ENCODE measurements around the gene INPP4B.
A peak's percentile ranks its signal among the peaks of the same experiment; 100 is the strongest.

Gene INPP4B

DNA sequence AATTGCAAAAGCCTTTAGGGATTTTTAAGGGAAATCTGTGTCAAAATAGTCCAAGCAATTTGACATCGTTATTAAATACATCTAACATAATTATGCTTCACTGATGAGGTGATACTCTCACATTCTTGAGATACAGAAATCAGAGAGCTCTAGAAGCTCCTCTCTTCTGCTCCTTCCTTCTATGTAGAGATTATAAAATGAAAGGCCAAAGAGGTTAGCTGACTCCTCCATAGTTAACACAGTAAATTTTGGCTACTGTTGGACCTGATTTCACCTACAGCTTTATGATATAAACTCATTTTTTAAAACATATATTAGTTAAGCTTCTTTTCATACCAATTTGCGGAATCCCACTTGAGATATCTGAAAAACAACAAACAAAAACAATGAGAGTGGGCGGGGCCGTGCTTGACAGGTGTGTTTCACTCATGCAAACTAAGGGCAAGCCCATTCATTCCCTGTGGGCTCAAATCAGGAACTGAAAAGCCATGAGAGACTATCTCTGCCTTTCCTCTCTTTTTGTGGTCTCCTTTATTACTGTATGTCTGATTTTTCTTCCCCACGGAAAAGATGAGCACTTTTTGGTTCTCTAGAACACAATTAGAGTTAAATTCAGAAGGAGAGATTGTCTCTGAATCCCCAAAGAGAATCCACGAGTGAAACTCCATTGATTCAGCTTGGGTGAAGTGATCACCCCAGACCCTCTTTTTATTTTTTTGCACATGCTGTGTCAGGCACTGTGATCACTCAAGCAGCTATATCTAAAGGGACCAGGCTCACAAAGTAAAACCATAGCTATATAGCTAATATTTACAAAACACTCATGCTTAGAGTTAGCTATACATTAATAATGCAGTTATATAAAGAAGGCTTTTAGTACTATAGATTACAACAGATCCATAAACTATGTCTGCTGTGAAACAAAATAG lies 643.4 kb downstream of the INPP4B start:
- DNase-seq: no peak

DNA sequence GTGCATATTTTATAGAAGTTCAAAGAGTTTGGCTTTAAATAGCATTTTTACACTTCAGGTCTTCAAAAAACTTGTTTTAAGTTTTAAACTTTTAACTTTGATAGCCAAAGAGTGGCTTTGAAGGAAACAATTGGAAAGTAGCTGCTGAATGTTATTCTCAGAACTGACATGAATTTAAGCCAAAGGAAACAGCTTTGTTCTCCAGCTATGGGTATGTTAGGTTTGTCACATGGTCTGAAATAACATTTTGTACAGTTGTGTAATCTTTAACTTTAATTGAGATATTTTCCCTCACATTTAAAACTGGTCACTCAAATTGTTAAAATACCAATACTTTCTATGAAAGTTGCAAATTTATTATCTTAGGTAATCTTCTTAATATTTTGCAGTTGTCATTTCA lies 645.1 kb downstream of the INPP4B start:
- no peak for DNase-seq

DNA sequence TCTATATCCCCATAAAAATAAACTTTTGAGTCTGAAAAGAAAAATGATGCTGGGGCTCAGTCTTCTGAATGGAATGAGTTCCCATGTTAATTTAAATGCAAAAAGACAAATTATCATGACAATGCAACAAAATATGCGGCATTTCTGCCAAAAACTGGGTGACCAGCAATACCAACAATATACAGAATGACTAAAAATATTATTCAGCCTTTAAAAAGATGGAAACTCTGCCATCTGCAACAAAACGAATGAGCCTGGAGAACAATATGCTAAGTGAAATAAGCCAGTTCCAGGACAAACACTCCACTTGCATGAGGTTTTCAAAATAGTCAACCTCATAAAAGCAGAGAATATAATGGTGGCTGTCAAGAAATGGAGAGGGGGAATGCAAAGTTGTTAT lies 651.2 kb downstream of the INPP4B start:
- DNase-seq: no peak

- DNase-seq: no peak
Measured at GRCh38 chr4:142191901-142192300, 654.2 kb downstream of the INPP4B start.

GRCh38 chr4:142181021-142181420 lies 665.1 kb downstream of the INPP4B start:
- no peak for DNase-seq

DNA sequence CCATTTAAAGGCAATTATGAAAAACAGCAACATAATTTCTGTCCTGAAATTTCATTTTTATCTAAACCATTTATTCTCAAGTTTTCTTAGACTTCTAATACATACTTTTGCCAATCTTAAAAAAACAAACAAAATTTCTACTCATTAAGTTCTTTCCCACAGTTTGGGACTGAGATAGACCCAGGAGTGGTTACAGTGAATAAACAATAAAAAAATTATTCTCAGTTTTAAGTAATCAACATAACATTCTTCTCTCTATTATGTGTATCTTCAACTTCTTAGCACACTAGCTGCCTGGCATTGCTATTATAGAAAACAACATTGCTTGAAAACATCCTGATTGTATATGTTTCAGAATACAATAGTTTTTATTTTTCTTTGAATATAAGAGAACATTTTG lies 676.9 kb downstream of the INPP4B start:
- DNase-seq: no peak

DNA sequence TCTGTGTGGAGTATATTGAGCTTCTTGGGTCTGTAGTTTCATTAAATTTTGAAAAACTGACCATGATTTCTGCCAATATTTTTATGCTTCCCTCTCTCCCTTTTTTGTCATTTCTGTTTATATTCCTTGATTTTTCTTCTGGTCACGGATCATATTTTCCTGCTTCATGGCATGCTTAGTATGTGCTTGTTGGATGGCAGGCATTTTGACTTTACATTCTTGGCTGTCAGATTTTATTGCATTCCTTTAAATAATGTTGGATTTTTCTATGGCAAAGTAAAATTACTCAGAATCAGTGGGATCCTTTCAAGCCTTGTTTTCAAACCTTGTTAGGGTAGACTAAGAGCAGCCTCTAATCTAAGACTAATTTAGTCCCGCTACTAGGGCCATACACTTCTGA lies 677.9 kb downstream of the INPP4B start:
- DNase-seq: no peak

- no peak for DNase-seq
Measured at GRCh38 chr4:142164767-142165500, 681.2 kb downstream of the INPP4B start.

DNA sequence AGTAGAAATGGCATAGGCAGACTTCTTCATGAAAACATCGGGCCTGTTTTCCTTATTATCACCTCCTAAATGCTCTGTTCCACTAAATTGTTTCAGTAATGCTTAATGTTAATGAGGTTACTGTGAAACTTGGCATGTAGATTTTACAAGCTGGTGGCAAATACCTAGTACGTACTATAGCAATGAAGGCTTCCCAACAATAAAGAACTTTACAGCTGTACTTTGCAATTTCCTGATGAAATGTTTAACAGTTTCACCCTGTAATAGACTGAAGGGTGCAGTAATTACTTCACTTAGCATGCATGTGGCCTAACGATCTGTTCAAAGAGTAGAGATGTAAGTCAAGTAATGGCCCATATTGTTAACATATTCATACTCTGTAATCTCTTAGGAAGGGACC lies 685.0 kb downstream of the INPP4B start:
- no peak for DNase-seq

- DNase-seq: no peak
Measured at GRCh38 chr4:142160509-142160908, 685.6 kb downstream of the INPP4B start.

GRCh38 chr4:142158980-142159379 lies 687.1 kb downstream of the INPP4B start:
- DNase-seq: no peak

DNA sequence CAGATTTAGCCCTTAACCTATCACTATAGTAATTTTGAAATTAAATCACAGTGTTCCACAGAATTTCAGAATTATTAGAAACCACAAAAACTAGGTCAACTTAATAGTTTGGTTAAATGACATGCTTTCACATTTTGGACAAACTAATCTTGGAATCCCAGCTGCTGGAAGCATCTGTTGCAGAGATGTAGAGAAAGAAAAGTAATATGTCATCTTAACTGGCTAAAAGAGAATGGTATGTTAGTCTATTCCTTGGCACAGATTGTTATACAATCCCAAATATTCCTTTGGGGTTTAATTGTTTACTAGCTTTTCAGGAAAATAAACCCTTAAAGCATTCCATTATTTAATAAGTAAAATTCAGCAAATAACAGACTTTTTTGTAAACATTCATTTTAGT lies 689.8 kb downstream of the INPP4B start:
- no peak for DNase-seq

DNA sequence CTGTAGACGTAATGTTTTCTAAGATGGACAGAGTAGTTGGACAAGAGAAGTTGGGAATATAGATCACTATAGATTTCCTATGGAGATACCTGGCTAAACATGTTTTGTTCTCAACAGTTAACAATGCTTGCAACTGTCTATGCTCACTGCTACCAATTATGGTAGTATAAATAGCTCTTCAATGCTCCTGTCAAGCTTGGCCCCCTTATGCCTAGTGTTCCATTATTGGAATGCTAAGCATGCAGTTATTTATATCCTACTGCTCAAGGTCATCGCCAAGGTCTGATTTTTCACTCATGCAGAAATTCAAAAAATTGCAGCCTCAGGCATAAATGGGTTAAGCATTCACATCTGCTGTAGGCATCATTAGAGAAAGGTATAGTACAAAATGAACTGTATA lies 690.8 kb downstream of the INPP4B start:
- no peak for DNase-seq

DNA sequence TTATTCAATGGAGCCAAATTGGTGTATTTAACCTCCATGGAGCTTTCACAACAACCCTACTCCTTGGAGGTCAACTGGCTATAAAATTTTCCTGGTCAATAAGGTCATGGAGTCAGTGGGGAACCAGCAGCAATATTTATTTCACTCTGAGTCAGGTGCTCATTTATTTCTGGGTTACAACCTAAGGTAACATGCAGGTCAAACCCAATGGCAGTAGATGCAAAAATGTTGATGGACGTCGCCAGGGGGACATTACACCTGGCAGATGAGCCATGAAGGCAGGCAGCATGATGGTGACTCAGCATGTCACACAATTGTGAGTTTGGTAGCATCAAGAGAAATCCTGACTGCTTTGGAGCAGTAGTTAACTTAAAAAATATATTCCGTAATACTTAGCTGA lies 695.6 kb downstream of the INPP4B start:
- no peak for DNase-seq

DNA sequence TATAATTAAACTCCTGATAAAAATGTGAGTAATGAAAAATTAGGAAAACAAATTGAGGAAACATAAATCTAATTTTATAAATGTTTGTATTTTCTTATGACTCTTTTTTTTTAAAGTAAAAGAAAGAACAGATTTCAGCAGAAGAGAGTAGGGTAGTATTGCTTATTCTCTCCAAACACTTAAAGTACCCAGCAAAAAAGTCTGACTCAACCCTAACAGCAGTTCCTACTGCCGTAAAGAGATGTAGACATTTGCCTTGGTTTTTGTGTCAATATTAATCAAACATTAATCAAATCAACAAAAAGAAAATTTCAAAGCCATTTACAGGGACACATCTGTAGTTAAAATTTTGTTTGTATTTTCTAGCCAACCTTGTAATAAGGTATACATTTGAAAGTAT lies 701.3 kb downstream of the INPP4B start:
- no peak for DNase-seq

- DNase-seq: no peak
Measured at GRCh38 chr4:142142366-142143054, 703.6 kb downstream of the INPP4B start.

GRCh38 chr4:142141224-142141623 lies 704.9 kb downstream of the INPP4B start:
- DNase-seq: no peak

- no peak for DNase-seq
Measured at GRCh38 chr4:142130666-142131065, 715.4 kb downstream of the INPP4B start.

DNA sequence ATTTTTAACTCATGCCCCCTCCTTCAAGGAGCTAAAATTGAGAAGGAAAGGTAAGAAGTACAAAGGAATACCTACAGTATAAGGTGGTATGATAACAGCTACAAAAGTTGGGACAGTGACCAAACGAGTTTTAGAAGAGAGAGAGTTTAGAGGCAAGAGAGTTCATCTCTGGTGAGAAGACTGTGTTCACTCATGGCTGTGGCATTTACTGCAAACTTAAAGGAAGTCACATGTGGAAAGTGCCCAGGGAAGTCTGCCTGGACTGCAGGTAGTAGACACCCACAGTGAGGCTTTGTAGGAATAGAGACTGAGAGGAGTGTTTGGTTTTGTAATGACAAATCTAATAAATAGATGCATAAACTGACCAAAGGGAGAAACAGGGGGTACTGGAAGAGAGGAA lies 716.2 kb downstream of the INPP4B start:
- no peak for DNase-seq

GRCh38 chr4:142129473-142129872 lies 716.6 kb downstream of the INPP4B start:
- DNase-seq: no peak

DNA sequence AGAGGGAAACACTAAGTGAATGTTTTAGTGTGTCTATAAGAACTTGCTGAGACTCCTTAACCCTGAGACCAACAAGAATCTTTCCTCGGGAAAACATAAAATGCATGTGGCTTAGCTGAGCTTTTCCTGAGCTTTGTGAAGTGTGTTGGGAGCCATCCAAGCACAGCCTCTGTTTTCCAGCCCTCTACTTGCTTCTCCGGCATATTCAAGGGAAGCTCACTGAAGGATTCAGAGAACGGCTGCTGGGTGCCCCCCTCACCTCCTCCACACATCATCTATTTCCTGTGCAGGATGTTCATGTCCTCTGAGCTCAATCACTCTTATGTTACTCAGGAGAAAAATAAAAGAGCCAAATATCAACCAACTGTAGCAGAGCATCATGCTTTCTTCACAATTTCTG lies 717.6 kb downstream of the INPP4B start:
- peak in 1 of 4 experiments; percentile 3 for DNase-seq

GRCh38 chr4:142126890-142127497 lies 719.1 kb downstream of the INPP4B start:
- DNase-seq: peak in 3 of 4 experiments; percentile 1 to 47 (median 30)

DNA sequence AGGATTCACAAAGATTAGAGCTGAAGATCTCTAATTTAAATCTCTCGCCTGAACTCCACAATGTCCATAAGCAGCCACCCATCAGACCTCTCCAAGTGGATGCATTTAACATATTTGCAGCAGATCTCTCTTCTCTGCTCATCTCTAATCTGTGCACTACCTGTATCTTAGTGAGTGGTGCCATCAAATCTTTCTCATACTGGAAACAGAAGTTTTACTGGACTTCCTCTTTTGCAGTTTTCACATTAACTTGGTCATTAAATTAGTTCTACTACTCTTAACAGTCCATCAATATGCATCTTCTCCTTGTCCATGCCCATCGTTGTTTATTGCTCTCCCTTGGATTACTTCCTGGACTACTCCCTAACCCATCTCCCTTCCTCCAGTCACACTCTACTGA lies 721.2 kb downstream of the INPP4B start:
- DNase-seq: no peak

All from activated naive CD4-positive, alpha-beta T cell (primary cell).